Fibroblast of peridontal ligament (primary cell): ENCODE data around the gene SUSD6.

Experiments
- DNase-seq: peaks from one replicate; pipeline ENCODE4 v3.0.0-alpha.2; 2010; ENCODE audit errors: extremely low read depth

Gene SUSD6

GRCh38 chr14:69672356-69672755, 61.0 kb downstream of the SUSD6 start:
- no peak for DNase-seq

GRCh38 chr14:69673104-69673503, 61.7 kb downstream of the SUSD6 start:
- no peak for DNase-seq

- no peak for DNase-seq
Measured at GRCh38 chr14:69673578-69674305, 62.3 kb downstream of the SUSD6 start.

- no peak for DNase-seq
Measured at GRCh38 chr14:69674546-69675244, 63.3 kb downstream of the SUSD6 start.

GRCh38 chr14:69675245-69675583, 63.8 kb downstream of the SUSD6 start:
- no peak for DNase-seq

- no peak for DNase-seq
Measured at GRCh38 chr14:69675877-69676416, 64.6 kb downstream of the SUSD6 start.

GRCh38 chr14:69676723-69677122, 65.3 kb downstream of the SUSD6 start:
- no peak for DNase-seq

GRCh38 chr14:69680297-69680696, 68.9 kb downstream of the SUSD6 start:
- DNase-seq = peak; percentile 90

- no peak for DNase-seq
Measured at GRCh38 chr14:69682136-69682535, 70.7 kb downstream of the SUSD6 start.

GRCh38 chr14:69682621-69683263, 71.3 kb downstream of the SUSD6 start:
- peak; percentile 72 for DNase-seq

GRCh38 chr14:69683971-69684370, 72.6 kb downstream of the SUSD6 start:
- DNase-seq = no peak

- DNase-seq = no peak
Measured at GRCh38 chr14:69684461-69685217, 73.2 kb downstream of the SUSD6 start.

GRCh38 chr14:69685218-69685616, 73.8 kb downstream of the SUSD6 start:
- no peak for DNase-seq

GRCh38 chr14:69685716-69686115, 74.3 kb downstream of the SUSD6 start:
- peak; percentile 43 for DNase-seq

GRCh38 chr14:69687606-69688298, 76.4 kb downstream of the SUSD6 start:
- DNase-seq = no peak

GRCh38 chr14:69688299-69688649, 76.9 kb downstream of the SUSD6 start:
- no peak for DNase-seq

- no peak for DNase-seq
Measured at GRCh38 chr14:69690042-69690441, 78.6 kb downstream of the SUSD6 start.

- DNase-seq = no peak
Measured at GRCh38 chr14:69692594-69692993, 81.2 kb downstream of the SUSD6 start.

- DNase-seq = no peak
Measured at GRCh38 chr14:69693145-69693544, 81.7 kb downstream of the SUSD6 start.

GRCh38 chr14:69693801-69694729, 82.7 kb downstream of the SUSD6 start:
- DNase-seq = no peak
